ENCODE data around the gene LY6G5C. TPM values are rescaled to one million over a fixed set of nuclear protein-coding genes. Genes with fewer than 3 reads are reported as not detected.

LY6G5C gene
- total and polyA plus RNA-seq, 9 of the 15 experiments (the other 6 are each of a cell fraction or from before 2014, with no cell fraction given) = 0.10 to 0.67 (median 0.46) TPM; not detected in 4

DNA sequence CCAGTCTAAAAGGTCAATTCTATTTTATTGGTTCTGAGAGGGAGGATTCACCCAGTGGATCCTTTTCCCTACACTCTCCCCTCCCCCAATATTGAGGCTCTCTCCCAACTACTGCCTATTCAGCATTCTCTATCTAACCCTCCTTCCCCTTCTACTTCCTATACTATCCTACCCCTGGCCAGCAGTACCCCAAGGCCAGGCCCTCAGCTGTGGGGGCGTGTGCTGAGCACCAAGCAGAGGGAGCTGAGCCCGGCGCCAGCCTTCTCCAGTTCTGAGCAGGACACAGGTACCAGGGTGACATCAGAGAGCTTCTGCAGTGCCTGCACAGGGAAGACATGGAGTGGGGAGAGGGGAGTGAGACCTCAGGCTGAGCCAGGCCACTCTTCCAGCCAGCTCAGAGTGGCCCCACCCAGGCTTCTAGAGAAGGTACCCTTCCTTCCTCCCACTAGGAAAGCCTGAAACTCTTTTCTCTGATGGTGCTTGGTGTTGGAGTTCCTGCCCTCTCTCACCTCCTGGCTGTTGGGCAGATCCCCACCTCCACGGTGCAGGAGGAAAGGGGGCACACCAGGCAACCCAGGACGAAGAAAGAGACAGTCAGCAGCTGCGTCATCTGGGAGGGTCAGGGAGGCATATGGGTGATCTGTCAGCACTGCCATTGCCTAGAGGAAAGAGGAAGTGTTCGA lies 46.3 kb upstream of the LY6G5C start (continued):
- TF ChIP-seq ETV1 (tag; conservative IDR thresholded peaks at IDR 0.05; ENCODE audit: low read depth) (no peak), IFI16 (CRISPR knock-in tag; IDR thresholded peaks at IDR 0.05) (no peak), ATF7 (IDR thresholded peaks at IDR 0.05) (peak; percentile 49; the same call in 1 of the 2 replicates), PHTF2 (CRISPR knock-in tag; IDR thresholded peaks at IDR 0.05) (no peak), TCFL5 (CRISPR knock-in tag; conservative IDR thresholded peaks at IDR 0.05) (no peak), NR2C2 (CRISPR knock-in tag; IDR thresholded peaks at IDR 0.05) (no peak), NR2C2 (tag; IDR thresholded peaks at IDR 0.05) (no peak), SAFB2 (IDR thresholded peaks at IDR 0.05; ENCODE audit: borderline replicate concordance, low read depth, low read length, severe bottlenecking) (no peak), ZNF431 (CRISPR knock-in tag; IDR thresholded peaks at IDR 0.05) (no peak), ZNF146 (CRISPR knock-in tag; IDR thresholded peaks at IDR 0.05; ENCODE audit: unreplicated experiment) (no peak), SIN3B (IDR thresholded peaks at IDR 0.05; ENCODE audit: low read depth) (no peak), KDM5B (IDR thresholded peaks at IDR 0.05; ENCODE audit: insufficient replicate concordance, low read depth, low read length) (peak; percentile 47), POLR2AphosphoS2 (IDR thresholded peaks at IDR 0.05; ENCODE audit: low read length) (no peak), CAMTA2 (CRISPR knock-in tag; conservative IDR thresholded peaks at IDR 0.05) (no peak), SETDB1 (IDR thresholded peaks at IDR 0.05; ENCODE audit: low read length) (no peak), HDAC8 (tag; IDR thresholded peaks at IDR 0.05) (no peak), ZNF224 (CRISPR knock-in tag; IDR thresholded peaks at IDR 0.05) (no peak), NR2F6 (CRISPR knock-in tag; IDR thresholded peaks at IDR 0.05) (no peak)
- TF ChIP-seq, protein P1, sequence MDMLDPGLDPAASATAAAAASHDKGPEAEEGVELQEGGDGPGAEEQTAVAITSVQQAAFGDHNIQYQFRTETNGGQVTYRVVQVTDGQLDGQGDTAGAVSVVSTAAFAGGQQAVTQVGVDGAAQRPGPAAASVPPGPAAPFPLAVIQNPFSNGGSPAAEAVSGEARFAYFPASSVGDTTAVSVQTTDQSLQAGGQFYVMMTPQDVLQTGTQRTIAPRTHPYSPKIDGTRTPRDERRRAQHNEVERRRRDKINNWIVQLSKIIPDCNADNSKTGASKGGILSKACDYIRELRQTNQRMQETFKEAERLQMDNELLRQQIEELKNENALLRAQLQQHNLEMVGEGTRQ (CRISPR knock-in tag; IDR thresholded peaks at IDR 0.05) = no peak
- TF ChIP-seq, protein P2, sequence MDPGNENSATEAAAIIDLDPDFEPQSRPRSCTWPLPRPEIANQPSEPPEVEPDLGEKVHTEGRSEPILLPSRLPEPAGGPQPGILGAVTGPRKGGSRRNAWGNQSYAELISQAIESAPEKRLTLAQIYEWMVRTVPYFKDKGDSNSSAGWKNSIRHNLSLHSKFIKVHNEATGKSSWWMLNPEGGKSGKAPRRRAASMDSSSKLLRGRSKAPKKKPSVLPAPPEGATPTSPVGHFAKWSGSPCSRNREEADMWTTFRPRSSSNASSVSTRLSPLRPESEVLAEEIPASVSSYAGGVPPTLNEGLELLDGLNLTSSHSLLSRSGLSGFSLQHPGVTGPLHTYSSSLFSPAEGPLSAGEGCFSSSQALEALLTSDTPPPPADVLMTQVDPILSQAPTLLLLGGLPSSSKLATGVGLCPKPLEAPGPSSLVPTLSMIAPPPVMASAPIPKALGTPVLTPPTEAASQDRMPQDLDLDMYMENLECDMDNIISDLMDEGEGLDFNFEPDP (CRISPR knock-in tag; IDR thresholded peaks at IDR 0.05) = no peak; the same call in 1 of the 2 replicates
- TF ChIP-seq, protein P3, sequence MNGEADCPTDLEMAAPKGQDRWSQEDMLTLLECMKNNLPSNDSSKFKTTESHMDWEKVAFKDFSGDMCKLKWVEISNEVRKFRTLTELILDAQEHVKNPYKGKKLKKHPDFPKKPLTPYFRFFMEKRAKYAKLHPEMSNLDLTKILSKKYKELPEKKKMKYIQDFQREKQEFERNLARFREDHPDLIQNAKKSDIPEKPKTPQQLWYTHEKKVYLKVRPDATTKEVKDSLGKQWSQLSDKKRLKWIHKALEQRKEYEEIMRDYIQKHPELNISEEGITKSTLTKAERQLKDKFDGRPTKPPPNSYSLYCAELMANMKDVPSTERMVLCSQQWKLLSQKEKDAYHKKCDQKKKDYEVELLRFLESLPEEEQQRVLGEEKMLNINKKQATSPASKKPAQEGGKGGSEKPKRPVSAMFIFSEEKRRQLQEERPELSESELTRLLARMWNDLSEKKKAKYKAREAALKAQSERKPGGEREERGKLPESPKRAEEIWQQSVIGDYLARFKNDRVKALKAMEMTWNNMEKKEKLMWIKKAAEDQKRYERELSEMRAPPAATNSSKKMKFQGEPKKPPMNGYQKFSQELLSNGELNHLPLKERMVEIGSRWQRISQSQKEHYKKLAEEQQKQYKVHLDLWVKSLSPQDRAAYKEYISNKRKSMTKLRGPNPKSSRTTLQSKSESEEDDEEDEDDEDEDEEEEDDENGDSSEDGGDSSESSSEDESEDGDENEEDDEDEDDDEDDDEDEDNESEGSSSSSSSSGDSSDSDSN (IDR thresholded peaks at IDR 0.05; ENCODE audit: borderline replicate concordance in 1 of 2, low read depth in 2 of 2, low read length in 2 of 2) = no peak
- TF ChIP-seq, protein P4, sequence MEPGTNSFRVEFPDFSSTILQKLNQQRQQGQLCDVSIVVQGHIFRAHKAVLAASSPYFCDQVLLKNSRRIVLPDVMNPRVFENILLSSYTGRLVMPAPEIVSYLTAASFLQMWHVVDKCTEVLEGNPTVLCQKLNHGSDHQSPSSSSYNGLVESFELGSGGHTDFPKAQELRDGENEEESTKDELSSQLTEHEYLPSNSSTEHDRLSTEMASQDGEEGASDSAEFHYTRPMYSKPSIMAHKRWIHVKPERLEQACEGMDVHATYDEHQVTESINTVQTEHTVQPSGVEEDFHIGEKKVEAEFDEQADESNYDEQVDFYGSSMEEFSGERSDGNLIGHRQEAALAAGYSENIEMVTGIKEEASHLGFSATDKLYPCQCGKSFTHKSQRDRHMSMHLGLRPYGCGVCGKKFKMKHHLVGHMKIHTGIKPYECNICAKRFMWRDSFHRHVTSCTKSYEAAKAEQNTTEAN (CRISPR knock-in tag; IDR thresholded peaks at IDR 0.05) = no peak
